Ishikawa (cell line): ENCODE results near the gene RAB14.

Experiments used
- CEBPB ChIP-seq: IDR thresholded peaks from 2 replicates; pipeline ENCODE4 v1.6.1; 2012
- CREB1 ChIP-seq: IDR thresholded peaks from 2 replicates; pipeline ENCODE4 v1.6.1; 2012; ENCODE audit warnings: low read depth
- EGR1 ChIP-seq: IDR thresholded peaks from 2 replicates; pipeline ENCODE4 v1.6.1; 2012
- EP300 ChIP-seq: IDR thresholded peaks from 2 replicates; pipeline ENCODE4 v1.6.1; 2012; ENCODE audit warnings: borderline replicate concordance
- FOXM1 ChIP-seq: IDR thresholded peaks from 2 replicates; pipeline ENCODE4 v1.6.1; 2012; ENCODE audit warnings: low read depth, borderline replicate concordance
- NFIC ChIP-seq: IDR thresholded peaks from 2 replicates; pipeline ENCODE4 v1.6.1; 2012
- RAD21 ChIP-seq: IDR thresholded peaks from 2 replicates; pipeline ENCODE4 v1.6.1; 2012; ENCODE audit warnings: low read depth
- TAF1 ChIP-seq: IDR thresholded peaks from 2 replicates; pipeline ENCODE4 v1.6.1; 2012; ENCODE audit warnings: low read depth, mild to moderate bottlenecking
- TCF12 ChIP-seq: IDR thresholded peaks from 2 replicates; pipeline ENCODE4 v1.6.1; 2012; ENCODE audit warnings: low read depth
- TEAD4 ChIP-seq: IDR thresholded peaks from 2 replicates; pipeline ENCODE4 v1.6.1; 2012
- YY1 ChIP-seq: IDR thresholded peaks from 2 replicates; pipeline ENCODE4 v1.6.1; 2012; ENCODE audit warnings: low read depth
- ZBTB7A ChIP-seq: IDR thresholded peaks from 2 replicates; pipeline ENCODE4 v1.6.1; 2012; ENCODE audit warnings: low read depth
- TF ChIP-seq, protein P1 (sequence below): IDR thresholded peaks from 2 replicates; pipeline ENCODE4 v1.6.1; 2012
- TF ChIP-seq, protein P2 (sequence below): IDR thresholded peaks from 2 replicates; pipeline ENCODE4 v1.6.1; 2012
- TF ChIP-seq, protein P3 (sequence below): IDR thresholded peaks from 2 replicates; pipeline ENCODE4 v1.6.1; 2012; ENCODE audit warnings: low read depth, mild to moderate bottlenecking

Gene RAB14

DNA sequence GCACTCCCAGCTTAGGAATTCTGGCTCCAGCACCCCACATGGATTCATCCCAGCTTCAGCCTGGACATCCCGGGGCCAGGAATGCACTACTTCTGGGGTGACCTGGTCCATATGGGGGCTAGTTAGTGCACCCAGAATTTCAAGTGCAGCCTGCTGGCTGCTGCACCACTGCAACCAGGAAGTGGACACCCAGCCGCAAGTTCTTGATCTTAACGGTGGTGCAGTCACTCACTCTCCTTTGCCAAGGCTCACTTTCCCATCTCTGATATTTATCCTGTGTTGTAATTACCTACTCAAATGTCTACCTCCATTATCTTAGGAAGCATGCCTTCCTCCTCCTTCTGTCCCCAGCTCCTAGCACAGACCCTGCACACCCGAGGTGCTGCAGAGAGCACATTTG is 26.2 kb upstream of the RAB14 start:
- no peak for TF ChIP-seq TAF1
- no peak for TF ChIP-seq ZBTB7A
- no peak for TF ChIP-seq CREB1
- TF ChIP-seq, protein P1, sequence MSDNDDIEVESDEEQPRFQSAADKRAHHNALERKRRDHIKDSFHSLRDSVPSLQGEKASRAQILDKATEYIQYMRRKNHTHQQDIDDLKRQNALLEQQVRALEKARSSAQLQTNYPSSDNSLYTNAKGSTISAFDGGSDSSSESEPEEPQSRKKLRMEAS = no peak
- TF ChIP-seq RAD21 = no peak
- no peak for TF ChIP-seq TEAD4
- TF ChIP-seq TCF12 = no peak
- TF ChIP-seq NFIC = no peak
- no peak for TF ChIP-seq FOXM1
- TF ChIP-seq EP300 = no peak
- TF ChIP-seq, protein P2, sequence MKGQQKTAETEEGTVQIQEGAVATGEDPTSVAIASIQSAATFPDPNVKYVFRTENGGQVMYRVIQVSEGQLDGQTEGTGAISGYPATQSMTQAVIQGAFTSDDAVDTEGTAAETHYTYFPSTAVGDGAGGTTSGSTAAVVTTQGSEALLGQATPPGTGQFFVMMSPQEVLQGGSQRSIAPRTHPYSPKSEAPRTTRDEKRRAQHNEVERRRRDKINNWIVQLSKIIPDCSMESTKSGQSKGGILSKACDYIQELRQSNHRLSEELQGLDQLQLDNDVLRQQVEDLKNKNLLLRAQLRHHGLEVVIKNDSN = no peak
- TF ChIP-seq, protein P3, sequence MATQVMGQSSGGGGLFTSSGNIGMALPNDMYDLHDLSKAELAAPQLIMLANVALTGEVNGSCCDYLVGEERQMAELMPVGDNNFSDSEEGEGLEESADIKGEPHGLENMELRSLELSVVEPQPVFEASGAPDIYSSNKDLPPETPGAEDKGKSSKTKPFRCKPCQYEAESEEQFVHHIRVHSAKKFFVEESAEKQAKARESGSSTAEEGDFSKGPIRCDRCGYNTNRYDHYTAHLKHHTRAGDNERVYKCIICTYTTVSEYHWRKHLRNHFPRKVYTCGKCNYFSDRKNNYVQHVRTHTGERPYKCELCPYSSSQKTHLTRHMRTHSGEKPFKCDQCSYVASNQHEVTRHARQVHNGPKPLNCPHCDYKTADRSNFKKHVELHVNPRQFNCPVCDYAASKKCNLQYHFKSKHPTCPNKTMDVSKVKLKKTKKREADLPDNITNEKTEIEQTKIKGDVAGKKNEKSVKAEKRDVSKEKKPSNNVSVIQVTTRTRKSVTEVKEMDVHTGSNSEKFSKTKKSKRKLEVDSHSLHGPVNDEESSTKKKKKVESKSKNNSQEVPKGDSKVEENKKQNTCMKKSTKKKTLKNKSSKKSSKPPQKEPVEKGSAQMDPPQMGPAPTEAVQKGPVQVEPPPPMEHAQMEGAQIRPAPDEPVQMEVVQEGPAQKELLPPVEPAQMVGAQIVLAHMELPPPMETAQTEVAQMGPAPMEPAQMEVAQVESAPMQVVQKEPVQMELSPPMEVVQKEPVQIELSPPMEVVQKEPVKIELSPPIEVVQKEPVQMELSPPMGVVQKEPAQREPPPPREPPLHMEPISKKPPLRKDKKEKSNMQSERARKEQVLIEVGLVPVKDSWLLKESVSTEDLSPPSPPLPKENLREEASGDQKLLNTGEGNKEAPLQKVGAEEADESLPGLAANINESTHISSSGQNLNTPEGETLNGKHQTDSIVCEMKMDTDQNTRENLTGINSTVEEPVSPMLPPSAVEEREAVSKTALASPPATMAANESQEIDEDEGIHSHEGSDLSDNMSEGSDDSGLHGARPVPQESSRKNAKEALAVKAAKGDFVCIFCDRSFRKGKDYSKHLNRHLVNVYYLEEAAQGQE = no peak
- no peak for TF ChIP-seq YY1
- TF ChIP-seq EGR1 = no peak
- no peak for TF ChIP-seq CEBPB

DNA sequence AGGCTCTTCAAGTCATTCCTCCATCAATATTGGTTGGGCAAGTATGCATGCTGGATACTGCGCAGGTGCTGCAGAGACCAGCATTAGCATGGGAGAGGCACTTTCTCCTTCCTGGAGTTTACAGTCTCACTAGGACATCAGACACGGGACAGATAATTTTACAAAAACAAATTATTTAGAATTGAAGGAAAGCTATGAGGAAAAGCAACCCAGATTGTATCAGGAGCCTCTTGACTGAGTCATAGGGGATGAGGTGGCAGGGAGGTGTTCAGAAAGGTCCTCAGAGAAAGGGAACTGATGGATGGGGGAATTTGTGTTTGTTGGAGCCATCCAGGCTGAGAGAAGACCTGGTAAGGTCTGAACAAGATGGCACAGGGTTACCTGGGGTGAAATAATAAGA is 24.5 kb upstream of the RAB14 start:
- TF ChIP-seq RAD21 (no peak), CREB1 (no peak), TEAD4 (no peak), TCF12 (no peak), FOXM1 (no peak), TAF1 (no peak), EP300 (no peak), ZBTB7A (no peak), YY1 (no peak), EGR1 (no peak), CEBPB (no peak)
- TF ChIP-seq, protein P2 = no peak
- TF ChIP-seq, protein P3 = no peak
- TF ChIP-seq, protein P1 = no peak

DNA sequence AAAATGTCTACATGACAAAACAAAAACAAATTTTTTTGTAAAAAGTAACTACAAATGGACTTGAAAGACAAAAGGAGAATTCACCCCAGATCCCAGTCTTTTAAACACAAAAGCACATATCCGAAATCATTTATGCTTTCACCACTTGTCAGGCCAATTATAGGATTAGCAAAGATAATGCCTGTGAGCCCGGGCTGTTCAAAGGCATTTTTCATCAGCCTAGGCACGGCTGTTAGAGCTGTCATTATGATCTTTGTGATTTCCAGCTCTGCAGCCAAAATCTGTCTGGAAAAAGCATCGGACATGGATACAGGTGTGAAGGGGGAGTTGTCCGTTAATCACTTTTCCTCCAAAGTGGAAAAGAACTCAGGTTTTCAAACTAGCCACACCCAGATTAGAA is 23.6 kb upstream of the RAB14 start:
- TF ChIP-seq RAD21 = no peak

DNA sequence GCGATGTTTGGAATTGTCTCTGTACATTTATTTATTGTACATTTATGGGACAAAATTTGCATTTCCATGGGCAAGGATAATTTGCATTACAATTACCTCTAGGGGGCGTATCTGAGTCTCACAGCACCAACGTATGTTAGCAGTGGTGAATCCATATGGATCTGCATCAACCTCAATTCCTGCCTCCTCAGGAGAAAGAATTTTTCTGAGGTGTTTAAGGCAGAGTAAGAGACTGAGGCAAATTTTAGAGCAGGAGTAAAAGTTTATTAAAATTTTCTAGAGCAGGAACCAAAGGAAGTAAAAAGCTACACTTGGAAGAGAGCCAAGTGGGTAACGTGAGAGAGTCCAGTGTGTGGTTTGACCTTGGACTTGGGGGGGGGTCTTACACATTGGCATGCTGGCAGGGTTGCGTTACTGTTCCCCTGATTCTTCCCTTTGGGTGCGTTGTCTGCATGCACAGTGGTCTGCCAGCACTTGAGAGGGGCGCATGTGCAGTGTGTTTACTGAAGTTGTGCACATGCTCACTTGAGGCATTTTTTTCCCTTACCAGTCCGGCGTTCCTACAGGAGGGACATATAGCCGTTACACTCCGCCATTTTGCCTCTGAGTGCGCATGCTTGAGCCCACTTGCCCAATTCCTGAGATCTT is 21.0 kb upstream of the RAB14 start:
- TF ChIP-seq, protein P2 = no peak
- TF ChIP-seq NFIC (peak; percentile 62), RAD21 (peak; percentile 66)

DNA sequence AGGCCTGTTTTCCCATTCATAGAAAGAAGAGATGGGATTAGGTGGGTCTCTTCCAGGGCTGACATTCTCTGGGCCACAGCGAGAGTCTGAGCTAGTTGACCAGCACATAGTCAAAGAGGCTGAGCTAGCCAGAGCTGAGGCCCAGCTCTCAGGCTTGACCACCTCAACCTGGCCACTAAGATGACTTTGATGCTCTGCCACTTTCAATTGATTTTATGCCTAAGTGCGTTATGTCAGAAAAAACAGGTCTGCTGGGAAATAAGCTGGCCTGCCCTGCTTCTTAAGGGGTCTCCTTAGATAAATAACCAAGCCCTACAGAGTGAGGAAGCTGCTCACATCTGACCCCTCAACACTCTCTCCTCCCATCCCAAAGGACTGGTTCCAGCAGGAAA is 20.0 kb upstream of the RAB14 start:
- TF ChIP-seq, protein P3 = no peak
- TF ChIP-seq CREB1 = no peak
- TF ChIP-seq EP300 = no peak
- no peak for TF ChIP-seq TCF12
- TF ChIP-seq FOXM1 = no peak
